Measurements from ENCODE around the gene ALG10B. TPM values are rescaled to one million over a fixed set of nuclear protein-coding genes. Genes with fewer than 3 reads are reported as not detected.
A peak's percentile ranks its signal among the peaks of the same experiment; 100 is the strongest.

Gene ALG10B
- total RNA-seq (2021; fragmentation: NEBNext Ultra II Directional; extraction: Animal tissue kit (Norgen Biotek cat#: 25700)): 3.2 and 4.6 TPM in 2 replicates
- 5.4 and 10.7 TPM in 2 replicates for polyA plus RNA-seq (2011; rRNA removed)
- 3.8 TPM for polyA plus RNA-seq (2011; cell fraction: cytosol; rRNA removed)
- 6.1 TPM for polyA plus RNA-seq (2011; cell fraction: nucleus; rRNA removed)
- 1.4 to 3.6 TPM (median 2.2 TPM) in 4 replicates for polyA plus RNA-seq (2012, experiment 1 of 2)
- polyA plus RNA-seq (2012, experiment 2 of 2): 1.2 TPM
- polyA plus RNA-seq (2013, experiment 1 of 2): 2.8 TPM
- polyA plus RNA-seq (2013, experiment 2 of 2): 3.4 TPM
- polyA minus RNA-seq (2011; rRNA and poly(A)+ RNA removed): 15.7 and 15.8 TPM in 2 replicates
- polyA minus RNA-seq (2011; cell fraction: cytosol; rRNA and poly(A)+ RNA removed): 6.2 TPM
- polyA minus RNA-seq (2011; cell fraction: nucleus; rRNA and poly(A)+ RNA removed): 7.0 TPM
- long read RNA-seq, experiment 1: 0 reads
- long read RNA-seq, experiment 2: 0 reads

- peak; percentile 58 for FAIRE-seq
- H3K79me1 ChIP-seq (ENCODE audit: low read depth, low read length): no peaks in the 10 kb centered on the region
- TF ChIP-seq RAD21 (IDR thresholded peaks at IDR 0.05 in 1 of 2, conservative IDR thresholded peaks at IDR 0.05 in 1 of 2; ENCODE audit: low read depth in 2 of 2, low read length in 2 of 2): peak; percentile 76 to 77
- no peak for TF ChIP-seq RFX5 (IDR thresholded peaks at IDR 0.05; ENCODE audit: borderline replicate concordance, low read depth, low read length)
- no peak for TF ChIP-seq CHD2 (IDR thresholded peaks at IDR 0.05; ENCODE audit: low read length)
- no peak for TF ChIP-seq ATF2 (IDR thresholded peaks at IDR 0.05; ENCODE audit: low read length)
- TF ChIP-seq SIX5 (IDR thresholded peaks at IDR 0.05; ENCODE audit: low read depth, low read length): peak; percentile 39; the same call in 1 of the 2 replicates
- TF ChIP-seq EGR1 (IDR thresholded peaks at IDR 0.05; ENCODE audit: borderline replicate concordance, low read depth, low read length): peak; percentile 56; the same call in 1 of the 2 replicates
- no peak for TF ChIP-seq EP300 (IDR thresholded peaks at IDR 0.05; ENCODE audit: borderline replicate concordance in 1 of 2, low read depth in 2 of 2, low read length in 2 of 2)
Measured at GRCh38 chr12:38316391-38317129, at the start of gene ALG10B. Gene ALG10B (plus strand): TSS chr12:38316774. CDS start chr12:38316894, 120 bp downstream.

More at GRCh38 chr12:38316391-38317129, at the start of gene ALG10B:
- Histone ChIP-seq H2AFZ (ENCODE audit: low read length) (peak within 1 kb of the TSS; percentile 96), H3K79me2 (ENCODE audit: control insufficient read depth in 1 of 2, insufficient read depth in 2 of 2, low read length in 2 of 2) (no peaks in the 10 kb centered on the region), H2BK12ac (ENCODE audit: low read depth, low read length) (no peak within 1 kb of the TSS), H4K91ac (replicated peaks; ENCODE audit: insufficient read length, low read length) (no peak within 1 kb of the TSS), H2BK15ac (ENCODE audit: low read length) (no peak within 1 kb of the TSS), H3K18ac (ENCODE audit: extremely low read depth, low read length) (no peak within 1 kb of the TSS; the same call in 1 of the 2 replicates), H4K5ac (ENCODE audit: insufficient read length, low read depth, low read length) (no peak within 1 kb of the TSS), H3K14ac (ENCODE audit: insufficient read length) (no peak within 1 kb of the TSS), H3K27me3 (replicated peaks in 1 of 4; ENCODE audit: control insufficient read depth in 3 of 4, extremely low read depth in 1 of 4, insufficient read depth in 3 of 4, low read length in 3 of 4) (peaks cover 0 to 1% (median 0%) of the 10 kb centered on the region in 4 experiments; a peak in 1 of 7 replicates), H3K36me3 (ENCODE audit: control insufficient read depth in 2 of 4, insufficient read depth in 4 of 4, low read length in 3 of 4) (no peaks in the 10 kb centered on the region), H2BK5ac (ENCODE audit: low read depth, low read length) (peak within 1 kb of the TSS; percentile 55; the same call in 1 of the 2 replicates), H3K9me3 (ENCODE audit: insufficient read depth in 2 of 2, low read depth in 1 of 2, low read length in 1 of 2) (peaks cover 3 to 9% of the 10 kb centered on the region in 2 experiments; a peak in 3 of 4 replicates), H3K4me2 (ENCODE audit: insufficient read depth in 1 of 2, low read depth in 2 of 2, low read length in 2 of 2) (peak within 1 kb of the TSS; percentile 36 to 70), H2AK5ac (ENCODE audit: low read depth, low read length) (no peak within 1 kb of the TSS), H4K8ac (ENCODE audit: extremely low read depth, insufficient read depth, low read length) (peak within 1 kb of the TSS; percentile 95), H2BK20ac (ENCODE audit: low read length) (no peak within 1 kb of the TSS), H3K56ac (replicated peaks; ENCODE audit: insufficient read length, low read depth, low read length) (no peak within 1 kb of the TSS), H3K23ac (ENCODE audit: insufficient read length) (no peak within 1 kb of the TSS), H3K9ac (replicated peaks in 1 of 4; ENCODE audit: extremely low read depth in 1 of 4, low read depth in 3 of 4, low read length in 3 of 4) (peak within 1 kb of the TSS in 3 of 4 experiments; percentile 12 to 62 (median 54); a peak in 5 of 7 replicates), H3K4me3 (ENCODE audit: extremely low read depth in 1 of 4, insufficient read depth in 2 of 4, low read depth in 3 of 4, low read length in 4 of 4) (peak within 1 kb of the TSS; percentile 36 to 72 (median 67)), H3K4ac (replicated peaks; ENCODE audit: insufficient read length, low read depth, low read length) (no peak within 1 kb of the TSS), H3K23me2 (ENCODE audit: low read depth, low read length) (no peaks in the 10 kb centered on the region), H3K4me1 (replicated peaks in 1 of 4; ENCODE audit: control insufficient read depth in 3 of 4, insufficient read depth in 4 of 4, low read length in 3 of 4) (no peaks in the 10 kb centered on the region), H3K27ac (ENCODE audit: low read depth, low read length) (no peak within 1 kb of the TSS), H4K20me1 (replicated peaks in 1 of 2; ENCODE audit: control insufficient read depth in 1 of 2, insufficient read depth in 2 of 2, low read length in 2 of 2) (no peaks in the 10 kb centered on the region), H2BK120ac (replicated peaks; ENCODE audit: low read depth, low read length) (no peak within 1 kb of the TSS)
- ChIA-PET POLR2A (ENCODE audit: partially characterized antibody) (interaction anchor here (0.6 to 0.7 kb wide), 2 partner anchors 114 to 297 kb away, joined by 3 read pairs; no protein-coding TSS in a partner anchor), CTCF (ENCODE audit: partially characterized antibody) (interaction anchor here (0.6 to 0.8 kb wide), 2 partner anchors 209 to 727 kb away, joined by 3 read pairs; no protein-coding TSS in a partner anchor)
- 20% methylated on average over 41 of the region's 42 CpGs; no CpG with 5 or more reads in 1 of the 2 experiments for WGBS, 2 experiments (ENCODE audit: extremely low coverage in 1 of 2, insufficient coverage in 1 of 2, insufficient read length in 1 of 2, insufficient replicate concordance in 2 of 2, low coverage in 1 of 2, low lambda C conversion rate in 2 of 2, missing lambda C conversion rate in 1 of 2)
- DNase-seq (ENCODE audit: low read depth in 1 of 2, low spot score in 2 of 2): peak; percentile 81 to 92
